GM21825 (cell line): ENCODE data around the gene ARMC2.
"Not testable (repeated sequence)": the region's sequence is repeated elsewhere in the genome, so short reads cannot be mapped to it uniquely, and the experiment has no call there.

Source experiments
- ATAC-seq: cut with Tn5 transposase; IDR thresholded peaks from one replicate; pipeline ENCODE4 v1.9.1; 2021; ENCODE audit warnings: mild to moderate bottlenecking, moderate library complexity; ENCODE audit not compliant: unreplicated experiment

Gene ARMC2

GRCh38 chr6:108832738-108833137 is 15.5 kb upstream of the ARMC2 start:
- no peak for ATAC-seq

- ATAC-seq, result no peak
Measured at GRCh38 chr6:108835218-108835850, 12.9 kb upstream of the ARMC2 start.

DNA sequence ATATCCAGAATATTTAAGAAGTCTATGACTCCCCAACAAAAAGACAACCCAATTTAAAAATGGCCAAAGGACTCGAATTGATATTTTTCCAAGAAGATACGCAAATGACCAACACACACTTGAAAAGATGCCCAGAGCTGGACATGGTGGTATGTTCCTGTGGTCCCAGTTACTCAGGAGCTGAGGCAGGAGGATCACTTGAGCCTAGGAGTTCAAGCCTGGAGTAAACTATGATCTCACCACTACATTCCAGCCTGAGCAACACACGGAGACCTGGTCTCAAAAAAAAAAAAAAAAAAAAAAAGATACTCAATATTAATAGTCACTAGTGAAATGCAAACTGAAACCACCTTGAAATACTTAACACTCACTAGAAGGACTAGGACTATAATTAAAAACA is 12.2 kb upstream of the ARMC2 start:
- no peak for ATAC-seq

DNA sequence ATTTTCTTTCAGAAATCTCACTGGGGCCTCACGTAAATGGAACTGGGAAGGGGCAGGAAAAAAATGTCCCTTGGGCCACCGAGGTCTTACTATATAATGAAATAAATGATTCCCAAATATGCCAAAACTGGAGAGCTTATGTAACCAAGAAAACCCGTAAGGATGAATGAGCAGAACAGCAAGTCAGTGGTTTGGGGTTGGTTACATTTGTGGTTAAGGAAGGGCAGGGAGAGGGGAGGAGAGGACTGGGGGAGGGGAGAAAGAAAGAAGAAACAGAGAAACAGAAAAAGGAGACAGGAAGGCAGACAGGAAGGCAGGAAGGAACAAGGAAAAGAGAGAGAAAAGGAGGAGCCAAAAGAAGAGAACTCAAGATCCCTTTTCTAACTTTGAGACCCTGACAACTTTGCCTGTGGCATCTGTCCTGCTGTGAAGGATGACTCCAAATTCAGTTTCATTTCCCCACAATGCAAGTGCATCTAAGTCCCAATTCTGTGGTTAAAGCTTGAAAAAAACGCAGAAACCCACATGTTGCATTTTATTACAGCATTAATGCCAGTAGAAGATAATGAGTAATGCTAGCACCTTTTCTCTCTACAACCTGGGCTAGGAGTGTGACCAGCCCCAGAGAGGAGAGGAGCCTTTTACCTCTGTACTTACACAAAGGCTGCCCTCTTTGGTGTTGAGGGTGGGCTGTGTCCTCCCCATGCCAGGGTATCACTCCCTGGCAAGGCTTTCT is 10.8 kb upstream of the ARMC2 start:
- ATAC-seq, result no peak

DNA sequence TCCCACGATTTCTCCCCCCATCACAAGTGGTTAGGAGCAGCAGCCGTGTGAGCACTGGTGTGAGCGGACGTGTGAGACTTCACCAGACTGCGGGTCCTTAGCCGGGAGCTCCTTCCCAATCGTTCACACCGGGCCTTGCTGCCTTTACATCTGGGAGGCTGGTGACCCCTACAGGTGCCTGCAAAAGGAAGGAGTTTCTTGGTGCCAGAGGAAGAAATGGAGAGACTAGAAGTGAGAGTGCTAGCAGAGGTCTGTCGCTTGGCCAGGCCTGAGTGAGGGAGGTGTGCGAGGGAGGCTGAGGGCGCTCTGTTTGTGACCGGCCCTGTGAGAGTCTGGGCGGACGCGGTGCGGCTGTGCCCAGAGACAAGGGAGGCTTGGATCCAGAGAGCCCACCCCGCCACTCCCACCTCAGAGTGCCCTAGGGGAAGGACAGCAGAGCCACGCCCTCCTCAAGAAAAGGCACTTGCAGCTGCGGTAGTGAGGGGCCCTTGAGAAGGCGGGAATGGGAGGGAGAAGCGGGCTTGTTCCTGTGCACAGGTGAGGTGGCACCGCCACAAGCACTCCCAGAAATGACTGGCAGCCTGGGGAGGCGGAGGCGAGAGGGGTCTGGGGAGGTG is 10.0 kb upstream of the ARMC2 start:
- ATAC-seq, result no peak

DNA sequence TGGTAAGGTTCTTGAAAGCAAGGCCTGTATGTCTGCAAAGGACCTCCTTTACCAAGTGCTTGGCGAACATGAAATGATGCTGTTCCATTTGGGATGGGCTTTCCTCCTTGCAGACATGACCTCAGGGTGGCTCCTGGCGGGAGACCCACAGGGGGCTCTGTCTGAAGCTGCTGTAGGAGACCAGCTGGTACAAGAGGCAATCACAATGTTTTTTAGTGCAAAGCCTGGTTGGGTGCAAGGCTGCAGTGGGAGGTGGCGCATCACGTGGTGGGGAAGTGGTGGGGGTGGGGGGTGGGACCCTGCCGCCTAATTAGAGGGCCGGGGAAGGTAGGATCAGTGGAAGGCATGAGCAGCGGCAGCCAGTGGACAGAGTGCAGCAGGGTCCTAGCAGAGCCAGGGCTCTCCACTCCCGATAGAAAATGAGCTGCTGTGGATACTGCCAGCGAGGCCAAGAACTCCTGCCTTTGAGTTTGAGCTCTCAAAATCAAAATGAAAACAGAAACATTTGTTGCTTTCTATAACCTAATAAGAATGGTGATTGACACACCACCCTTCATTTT is 9.1 kb upstream of the ARMC2 start:
- no peak for ATAC-seq

DNA sequence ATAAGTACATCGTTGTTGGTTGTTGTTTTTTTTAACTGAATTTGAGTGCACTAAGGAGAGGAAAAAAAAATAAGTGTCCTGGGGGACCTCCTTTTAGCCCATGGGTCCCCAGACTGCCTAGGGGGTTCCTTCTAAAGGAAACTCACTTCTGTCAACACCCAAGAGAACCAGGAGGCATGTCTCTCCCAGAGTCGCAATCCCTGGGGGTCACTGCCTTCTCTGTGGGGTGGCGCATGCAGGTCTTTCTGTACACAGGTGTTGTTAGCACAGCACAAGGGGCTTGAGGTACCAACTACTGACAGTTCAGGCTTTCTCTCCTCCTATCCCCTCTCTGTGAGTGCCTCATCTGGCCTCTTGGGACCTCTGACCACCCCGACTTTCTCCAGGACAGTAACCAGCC is 7.3 kb upstream of the ARMC2 start:
- ATAC-seq, result no peak

GRCh38 chr6:108841377-108841855 is 6.8 kb upstream of the ARMC2 start:
- no peak for ATAC-seq

DNA sequence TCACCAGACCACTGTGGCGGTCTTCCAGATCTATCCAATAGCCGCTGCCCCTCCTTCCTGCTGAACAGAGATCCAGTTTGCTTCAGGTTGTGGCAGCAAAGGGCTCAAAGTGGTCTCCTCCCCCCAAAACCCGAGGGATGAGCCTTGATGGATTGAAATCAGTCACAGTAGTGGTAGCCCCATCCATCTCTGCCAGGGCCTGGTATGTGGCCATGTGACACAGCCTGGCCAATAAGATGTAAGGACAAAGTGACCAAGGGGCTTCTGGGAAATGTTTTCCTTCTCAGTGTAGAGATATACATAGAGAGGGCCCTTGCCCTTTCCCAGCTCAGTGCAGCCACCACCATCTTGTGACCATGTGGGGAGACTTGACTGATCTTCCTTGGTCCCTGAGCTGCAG is 4.1 kb upstream of the ARMC2 start:
- ATAC-seq, result no peak

DNA sequence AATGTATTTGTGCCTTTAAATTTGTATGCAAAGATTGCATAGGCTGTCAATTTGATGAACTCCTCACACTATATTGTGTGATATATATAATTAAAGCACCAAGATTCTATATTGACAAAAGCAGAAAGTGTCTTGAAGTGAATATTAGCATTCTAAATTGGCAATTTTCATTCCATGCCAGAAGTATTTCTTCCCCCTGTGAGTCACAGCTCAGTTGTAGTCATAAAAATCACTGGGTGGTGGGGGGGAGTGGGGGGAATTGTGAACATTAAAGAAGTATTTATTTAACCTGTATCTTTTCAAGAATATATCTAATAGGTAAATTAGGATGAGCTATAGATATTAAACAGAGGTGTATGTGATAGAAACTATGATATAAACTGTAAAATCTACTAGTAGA is 3.1 kb upstream of the ARMC2 start:
- no peak for ATAC-seq

GRCh38 chr6:108846101-108846500 is 2.1 kb upstream of the ARMC2 start:
- ATAC-seq, result no peak

DNA sequence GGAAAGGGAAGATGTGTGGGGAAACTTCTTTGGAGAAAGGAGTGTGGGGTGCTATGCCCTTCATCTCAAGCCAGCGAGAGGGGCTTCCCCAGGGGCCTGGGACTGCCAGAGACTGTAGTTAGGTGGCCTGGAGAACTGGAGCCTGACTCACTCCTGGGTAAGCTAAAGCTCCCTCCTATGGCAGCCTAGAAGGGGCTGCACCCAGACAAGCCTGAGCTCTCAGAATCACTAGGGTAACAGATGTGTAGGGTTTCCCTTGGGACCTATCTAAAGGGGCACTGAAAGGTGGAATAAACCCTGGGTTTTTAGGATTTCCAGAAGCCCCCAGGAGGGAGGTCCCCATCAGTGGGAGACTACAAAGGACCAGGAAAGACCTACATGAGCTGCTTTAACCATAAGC is 1.6 kb upstream of the ARMC2 start:
- ATAC-seq, result no peak

DNA sequence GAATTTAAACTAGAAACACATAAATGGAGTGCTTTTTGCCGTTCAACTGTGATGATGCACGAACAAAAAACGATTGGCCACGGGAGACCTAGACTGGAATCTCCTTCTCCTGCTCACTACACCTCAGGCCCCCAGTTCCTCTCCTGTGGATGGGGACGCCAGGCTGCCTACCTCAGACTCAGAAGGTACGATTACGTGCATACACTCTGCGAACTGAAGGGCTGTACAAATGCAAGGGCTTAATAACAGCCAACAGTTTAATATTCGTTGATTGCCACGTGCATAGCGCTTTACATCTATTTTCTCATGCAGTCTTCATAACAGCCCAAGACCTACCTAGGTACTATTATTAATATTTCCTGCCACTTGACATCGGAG is 495 bp upstream of the ARMC2 start:
- no peak for ATAC-seq

- no peak for ATAC-seq
Measured at GRCh38 chr6:108850669-108851465, 2.6 kb downstream of the ARMC2 start.

DNA sequence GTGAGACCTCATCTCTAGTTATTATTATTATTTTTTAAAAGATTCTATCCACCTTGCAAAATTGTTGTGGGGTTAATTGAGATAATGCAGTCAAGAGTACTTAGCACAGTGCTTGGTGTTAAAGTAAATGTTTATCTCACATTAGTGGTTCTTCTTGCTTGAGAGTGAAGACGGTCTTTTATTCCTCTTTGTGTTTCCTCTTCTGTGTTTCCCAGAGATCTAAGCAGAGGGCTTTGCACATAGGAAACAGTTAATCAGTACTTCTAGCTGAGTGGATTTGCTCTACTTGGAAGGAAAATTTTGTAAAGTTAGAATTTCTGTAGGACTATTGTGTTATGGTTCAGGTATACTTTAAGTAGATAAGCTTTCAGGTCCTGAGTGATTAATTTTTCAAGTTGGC is 3.5 kb downstream of the ARMC2 start:
- no peak for ATAC-seq

- no peak for ATAC-seq
Measured at GRCh38 chr6:108853077-108853476, 4.9 kb downstream of the ARMC2 start.

GRCh38 chr6:108862479-108863191 is 14.4 kb downstream of the ARMC2 start:
- ATAC-seq, result no peak

DNA sequence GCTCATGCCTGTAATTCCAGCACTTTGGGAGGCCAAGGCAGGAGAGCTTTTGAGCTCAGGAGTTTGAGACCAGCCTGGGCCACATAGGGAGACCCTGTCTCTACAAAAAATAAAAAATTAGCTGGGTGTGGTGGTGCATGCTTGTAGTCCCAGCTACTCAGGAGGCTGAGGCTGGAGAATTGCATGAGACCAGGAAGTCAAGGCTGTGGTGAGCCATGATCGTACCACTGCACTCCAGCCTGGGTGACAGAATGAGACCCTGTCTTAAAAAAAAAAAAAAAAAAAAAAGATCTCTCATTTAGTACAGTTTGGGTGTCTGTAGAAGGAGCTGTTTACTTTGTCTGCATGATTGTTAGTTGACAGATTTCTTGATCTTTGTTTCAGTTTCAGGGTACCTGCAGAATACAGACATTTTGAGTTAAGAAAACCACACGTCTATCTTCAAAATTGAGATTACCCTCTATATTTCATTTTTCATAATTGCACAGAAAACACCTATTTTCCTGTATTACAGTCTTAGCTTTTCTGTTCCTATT is 17.6 kb downstream of the ARMC2 start:
- ATAC-seq, result not testable (repeated sequence)

DNA sequence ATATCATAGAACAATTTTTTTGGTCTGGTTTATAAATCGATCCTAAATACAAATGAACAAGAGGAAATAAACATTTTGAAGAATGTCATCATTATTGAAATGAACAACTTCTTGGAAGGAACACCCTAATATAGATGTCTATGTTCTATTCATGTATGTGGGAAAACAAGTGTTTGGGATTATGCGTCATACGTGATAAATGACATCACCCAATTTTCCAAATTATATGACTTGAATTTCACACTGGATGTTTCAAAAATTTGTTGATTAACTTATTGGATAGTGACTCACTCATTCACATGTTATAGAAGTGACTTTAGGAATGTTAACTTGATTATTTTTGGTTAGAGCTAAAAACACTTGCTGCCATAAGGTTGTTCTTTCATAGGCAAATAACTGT is 18.6 kb downstream of the ARMC2 start:
- no peak for ATAC-seq

DNA sequence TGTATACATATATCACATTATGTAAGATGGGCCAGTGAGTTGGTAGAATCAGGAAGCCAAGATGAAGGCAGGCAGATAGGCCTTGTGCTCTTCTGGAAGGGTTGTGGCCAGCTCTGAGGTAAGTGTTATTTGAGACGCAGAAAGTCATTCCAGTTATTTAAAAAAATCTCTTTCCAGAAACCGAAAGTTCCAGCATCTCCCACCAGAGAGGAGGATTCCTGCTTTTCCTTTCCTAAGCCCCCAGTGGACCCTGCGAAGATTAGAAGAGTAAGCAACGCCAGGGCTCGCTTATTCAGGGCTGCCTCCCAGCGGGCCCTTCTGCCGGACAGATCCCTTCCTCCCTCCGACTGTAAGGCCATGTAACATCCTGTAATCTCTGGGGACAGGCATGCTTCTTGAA is 20.4 kb downstream of the ARMC2 start:
- no peak for ATAC-seq
